H9 (cell line): ENCODE measurements around the gene SPSB3. TPM values are rescaled to one million over a fixed set of nuclear protein-coding genes. Genes with fewer than 3 reads are reported as not detected.
A peak's percentile ranks its signal among the peaks of the same experiment; 100 is the strongest.

ENCODE experiments used
- DNase-seq: peaks from one replicate; pipeline ENCODE4 v3.0.0-alpha.2; 2017
- H2AFZ ChIP-seq: one replicate; pipeline ENCODE4 v1.6.1; 2013; ENCODE audit warnings: mild to moderate bottlenecking, low read length, control low read depth, moderate library complexity
- H2AK5ac ChIP-seq: 2 replicates; pipeline ENCODE4 v1.6.1; 2013; ENCODE audit warnings: low read length, control low read depth, mixed read lengths; ENCODE audit not compliant: insufficient read length
- H2BK120ac ChIP-seq: one replicate; pipeline ENCODE4 v1.6.1; 2013; ENCODE audit warnings: low read depth, mild to moderate bottlenecking, low read length, control low read depth, inconsistent platforms; ENCODE audit not compliant: poor library complexity, severe bottlenecking
- H2BK12ac ChIP-seq: 2 replicates; pipeline ENCODE4 v1.6.1; 2013; ENCODE audit warnings: low read length, control low read depth, mixed read lengths, low read depth; ENCODE audit not compliant: insufficient read length
- H2BK15ac ChIP-seq: 2 replicates; pipeline ENCODE4 v1.6.1; 2013; ENCODE audit warnings: low read depth, low read length, control low read depth
- H2BK20ac ChIP-seq: one replicate; pipeline ENCODE4 v1.6.1; 2013; ENCODE audit warnings: low read depth, mild to moderate bottlenecking, low read length, control low read depth, inconsistent platforms; ENCODE audit not compliant: poor library complexity, severe bottlenecking
- H2BK5ac ChIP-seq: 2 replicates; pipeline ENCODE4 v1.6.1; 2013; ENCODE audit warnings: low read length, control low read depth, mixed read lengths; ENCODE audit not compliant: insufficient read length
- H3K14ac ChIP-seq: 2 replicates; pipeline ENCODE4 v1.6.1; 2013; ENCODE audit warnings: low read length, control low read depth; ENCODE audit not compliant: insufficient read depth
- H3K18ac ChIP-seq: 2 replicates; pipeline ENCODE4 v1.6.1; 2013; ENCODE audit warnings: low read depth, mild to moderate bottlenecking, mixed read lengths, low read length, control low read depth; ENCODE audit not compliant: insufficient read length
- H3K23ac ChIP-seq: 2 replicates; pipeline ENCODE4 v1.6.1; 2013; ENCODE audit warnings: low read length, control low read depth, mixed read lengths, low read depth; ENCODE audit not compliant: insufficient read length
- H3K23me2 ChIP-seq: 2 replicates; pipeline ENCODE4 v1.6.1; 2013; ENCODE audit warnings: low read depth, mild to moderate bottlenecking, mixed read lengths, low read length, control low read depth; ENCODE audit not compliant: insufficient read length, poor library complexity, severe bottlenecking
- H3K27ac ChIP-seq: 2 replicates; pipeline ENCODE4 v1.5.1; 2013; ENCODE audit warnings: low read length, control low read depth, mixed read lengths, low read depth; ENCODE audit not compliant: insufficient read length
- H3K27me3 ChIP-seq: 2 replicates; pipeline ENCODE4 v1.6.1; 2013; ENCODE audit warnings: low read length, control low read depth, inconsistent platforms; ENCODE audit not compliant: insufficient read depth
- H3K4ac ChIP-seq: 2 replicates; pipeline ENCODE4 v1.6.1; 2013; ENCODE audit warnings: low read depth, mild to moderate bottlenecking, control low read depth, inconsistent platforms, low read length, moderate library complexity
- H3K4me1 ChIP-seq: 2 replicates; pipeline ENCODE4 v1.6.1; 2013; ENCODE audit warnings: low read length, control low read depth, inconsistent platforms; ENCODE audit not compliant: insufficient read depth
- H3K4me2 ChIP-seq: 2 replicates; pipeline ENCODE4 v1.6.1; 2013; ENCODE audit warnings: low read length, control low read depth, mixed read lengths; ENCODE audit not compliant: insufficient read length, insufficient read depth
- H3K56ac ChIP-seq: 2 replicates; pipeline ENCODE4 v1.6.1; 2013; ENCODE audit warnings: low read depth, mild to moderate bottlenecking, mixed read lengths, low read length, control low read depth; ENCODE audit not compliant: insufficient read length
- H3K79me1 ChIP-seq: 2 replicates; pipeline ENCODE4 v1.6.1; 2013; ENCODE audit warnings: low read depth, mild to moderate bottlenecking, moderate library complexity, low read length, control low read depth, inconsistent platforms; ENCODE audit not compliant: insufficient read depth, poor library complexity, severe bottlenecking
- H3K79me2 ChIP-seq: 2 replicates; pipeline ENCODE4 v1.6.1; 2013; ENCODE audit warnings: low read length, control low read depth, inconsistent platforms; ENCODE audit not compliant: insufficient read depth
- H3K9ac ChIP-seq: 2 replicates; pipeline ENCODE4 v1.6.1; 2013; ENCODE audit warnings: low read length, control low read depth, mixed read lengths; ENCODE audit not compliant: insufficient read length; ENCODE audit errors: extremely low read depth
- H3K9me3 ChIP-seq: one replicate; pipeline ENCODE4 v1.6.1; 2013; ENCODE audit warnings: low read depth, low read length, inconsistent platforms; ENCODE audit not compliant: control insufficient read depth
- H3T11ph ChIP-seq: one replicate; pipeline ENCODE4 v1.6.1; 2013; ENCODE audit warnings: mild to moderate bottlenecking, low read length, control low read depth, inconsistent platforms
- H4K20me1 ChIP-seq: one replicate; pipeline ENCODE4 v1.6.1; 2013; ENCODE audit not compliant: control insufficient read depth, insufficient read length, insufficient read depth
- H4K5ac ChIP-seq: 2 replicates; pipeline ENCODE4 v1.6.1; 2013; ENCODE audit warnings: low read depth, mild to moderate bottlenecking, mixed read lengths, low read length, control low read depth; ENCODE audit not compliant: insufficient read length
- H4K8ac ChIP-seq: replicated peaks from 2 replicates; pipeline ENCODE4 v1.6.1; 2013; ENCODE audit warnings: low read length, control low read depth, mixed read lengths, low read depth; ENCODE audit not compliant: insufficient read length
- H4K91ac ChIP-seq: 2 replicates; pipeline ENCODE4 v1.6.1; 2013; ENCODE audit warnings: low read depth, mild to moderate bottlenecking, moderate library complexity, mixed read lengths, low read length, control low read depth; ENCODE audit not compliant: insufficient read length
- H3K27ac Mint-ChIP-seq, 3 experiments: 2 replicates in 2 of 3; 3 replicates in 1 of 3; pipeline ENCODE4 v1.8.0; 2020 to 2021; ENCODE audit warnings: mixed read lengths in 3 of 3, mild to moderate bottlenecking in 1 of 3, moderate library complexity in 1 of 3
- H3K27me3 Mint-ChIP-seq: 2 replicates; pipeline ENCODE4 v1.8.0; 2021; ENCODE audit warnings: low read depth, mild to moderate bottlenecking, moderate library complexity, mixed read lengths
- H3K36me3 Mint-ChIP-seq, 3 experiments: 2 replicates in 2 of 3; 3 replicates in 1 of 3; pipeline ENCODE4 v1.8.0; 2020 to 2021; ENCODE audit warnings: low read depth in 3 of 3, mixed read lengths in 3 of 3; ENCODE audit not compliant: insufficient read depth in 1 of 3
- H3K4me1 Mint-ChIP-seq, 2 experiments: 2 replicates each; pipeline ENCODE4 v1.8.0; 2020; ENCODE audit warnings: mixed read lengths in 2 of 2
- H3K4me3 Mint-ChIP-seq, 2 experiments: 2 replicates in 1 of 2; 3 replicates in 1 of 2; pipeline ENCODE4 v1.8.0; 2020 to 2021; ENCODE audit warnings: mild to moderate bottlenecking in 2 of 2, mixed read lengths in 2 of 2, moderate library complexity in 1 of 2
- H3K9me3 Mint-ChIP-seq, 2 experiments: 2 replicates in 1 of 2; 3 replicates in 1 of 2; pipeline ENCODE4 v1.8.0; 2020; ENCODE audit warnings: mild to moderate bottlenecking in 2 of 2, mixed read lengths in 2 of 2, moderate library complexity in 1 of 2
- WGBS: extraction: QIAGEN DNeasy Blood & Tissue Kit; methylation state at CpG from one replicate; pipeline ENCODE4 v1.1.7; 2013; ENCODE audit warnings: missing lambda C conversion rate, low lambda C conversion rate, mixed read lengths; ENCODE audit not compliant: insufficient read length; ENCODE audit errors: extremely low coverage; 5-methylcytosine and 5-hydroxymethylcytosine counted together
- total RNA-seq: library from RNA; stranded (reverse); gene quantifications from 2 replicates; pipeline ENCODE4 v1.2.1, GENCODE V29; 2021
- TF ChIP-seq, protein P1 (sequence below): fragments of 200-600 bp; sonication (generic); conservative IDR thresholded peaks from 3 replicates; pipeline ENCODE4 v1.8.0; 2021; ENCODE audit warnings: antibody characterized with exemption, mild to moderate bottlenecking

Gene SPSB3
- total RNA-seq, 1 experiment from 2014 or later: 19.9 TPM

DNA sequence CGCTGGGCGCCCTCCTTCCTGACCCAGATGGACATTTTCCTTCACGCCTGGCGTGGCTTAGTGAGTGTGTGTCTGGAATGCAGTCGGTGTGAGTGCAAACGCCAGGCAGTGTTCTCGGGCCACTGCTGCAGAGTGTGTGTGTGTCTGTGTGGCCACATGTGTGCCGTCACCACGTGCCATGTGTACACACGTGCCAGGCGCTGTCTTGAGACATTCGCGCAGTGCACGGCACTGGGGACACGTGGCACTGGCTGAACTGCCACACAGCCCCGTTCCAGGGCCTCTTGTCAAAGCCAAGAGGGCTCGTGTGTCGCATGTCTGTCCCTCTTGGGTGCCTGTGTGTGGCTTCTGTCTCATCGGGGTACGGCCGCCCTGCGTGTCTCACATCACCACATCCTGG is 47.6 kb downstream of the SPSB3 start:
- H3K36me3 Mint-ChIP-seq: peaks cover 0 to 7% (median 6%) of the 10 kb centered on the region in 3 experiments; a peak in 5 of 7 replicates
- WGBS: no CpG with 5 or more reads among the region's 22 CpGs
- H4K20me1 ChIP-seq: no peaks in the 10 kb centered on the region

More for the DNA sequence above, 47.6 kb downstream of the SPSB3 start:
- Histone ChIP-seq H4K8ac (no peak overlapping the region), H2BK120ac (no peak overlapping the region), H2AK5ac (no peak overlapping the region), H3K14ac (no peak overlapping the region), H3K79me2 (no peaks in the 10 kb centered on the region), H4K91ac (no peak overlapping the region), H3K4me2 (no peak overlapping the region), H3K4ac (no peak overlapping the region), H3T11ph (no peak overlapping the region), H2BK15ac (no peak overlapping the region), H3K56ac (no peak overlapping the region), H3K9me3 (peaks cover 15% of the 10 kb centered on the region), H3K4me1 (no peaks in the 10 kb centered on the region), H3K18ac (no peak overlapping the region), H2AFZ (no peak overlapping the region), H3K9ac (no peak overlapping the region), H3K23ac (no peak overlapping the region), H2BK5ac (no peak overlapping the region), H3K27me3 (no peaks in the 10 kb centered on the region), H3K27ac (no peak overlapping the region), H4K5ac (no peak overlapping the region), H3K79me1 (no peaks in the 10 kb centered on the region), H2BK20ac (no peak overlapping the region), H2BK12ac (no peak overlapping the region), H3K23me2 (no peaks in the 10 kb centered on the region)
- DNase-seq: no peak
- H3K27me3 Mint-ChIP-seq: no peaks in the 10 kb centered on the region
- peak overlapping the region in 1 of 3 experiments; percentile 57; a peak in 1 of 7 replicates for H3K27ac Mint-ChIP-seq
- TF ChIP-seq, protein P1, sequence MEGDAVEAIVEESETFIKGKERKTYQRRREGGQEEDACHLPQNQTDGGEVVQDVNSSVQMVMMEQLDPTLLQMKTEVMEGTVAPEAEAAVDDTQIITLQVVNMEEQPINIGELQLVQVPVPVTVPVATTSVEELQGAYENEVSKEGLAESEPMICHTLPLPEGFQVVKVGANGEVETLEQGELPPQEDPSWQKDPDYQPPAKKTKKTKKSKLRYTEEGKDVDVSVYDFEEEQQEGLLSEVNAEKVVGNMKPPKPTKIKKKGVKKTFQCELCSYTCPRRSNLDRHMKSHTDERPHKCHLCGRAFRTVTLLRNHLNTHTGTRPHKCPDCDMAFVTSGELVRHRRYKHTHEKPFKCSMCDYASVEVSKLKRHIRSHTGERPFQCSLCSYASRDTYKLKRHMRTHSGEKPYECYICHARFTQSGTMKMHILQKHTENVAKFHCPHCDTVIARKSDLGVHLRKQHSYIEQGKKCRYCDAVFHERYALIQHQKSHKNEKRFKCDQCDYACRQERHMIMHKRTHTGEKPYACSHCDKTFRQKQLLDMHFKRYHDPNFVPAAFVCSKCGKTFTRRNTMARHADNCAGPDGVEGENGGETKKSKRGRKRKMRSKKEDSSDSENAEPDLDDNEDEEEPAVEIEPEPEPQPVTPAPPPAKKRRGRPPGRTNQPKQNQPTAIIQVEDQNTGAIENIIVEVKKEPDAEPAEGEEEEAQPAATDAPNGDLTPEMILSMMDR: no peak
- no peaks in the 10 kb centered on the region for H3K4me1 Mint-ChIP-seq
- no peaks in the 10 kb centered on the region for H3K9me3 Mint-ChIP-seq
- no peak overlapping the region for H3K4me3 Mint-ChIP-seq
